Activated CD8-positive, alpha-beta memory T cell treated with anti-CD3 and anti-CD28 coated beads, Interleukin-2, amount 10 ng/mL, durations not matched to agents 7 days and 5 days (primary cell): ENCODE results near the gene RNF152. TPM values are rescaled to one million over a fixed set of nuclear protein-coding genes. Genes with fewer than 3 reads are reported as not detected.

ENCODE experiments used
- ATAC-seq: fragments of 150-1000 bp; cut with Tn5 transposase; one replicate; pipeline ENCODE4 v1.10.0; 2021; ENCODE audit warnings: moderate library complexity
- CTCF ChIA-PET: fragments of 350-600 bp; sonication (Branson Sonifier 250); formaldehyde crosslinking; loops from one replicate; lab custom pipeline; 2021; ENCODE audit warnings: antibody characterized with exemption; lab: Charles Lee
- DNase-seq: peaks from one replicate; pipeline ENCODE4 v3.0.0-alpha.2; 2020
- H3K27ac Mint-ChIP-seq: one replicate; pipeline ENCODE4 v1.8.0; 2021; ENCODE audit warnings: mild to moderate bottlenecking, mixed read lengths
- H3K27me3 Mint-ChIP-seq: one replicate; pipeline ENCODE4 v1.8.0; 2021; ENCODE audit warnings: mixed read lengths
- H3K36me3 Mint-ChIP-seq: one replicate; pipeline ENCODE4 v1.8.0; 2021; ENCODE audit warnings: mild to moderate bottlenecking, mixed read lengths
- H3K4me1 Mint-ChIP-seq: one replicate; pipeline ENCODE4 v1.8.0; 2021; ENCODE audit warnings: mixed read lengths
- H3K4me3 Mint-ChIP-seq: one replicate; pipeline ENCODE4 v1.8.0; 2021; ENCODE audit warnings: mild to moderate bottlenecking, moderate library complexity, mixed read lengths
- H3K9me3 Mint-ChIP-seq: one replicate; pipeline ENCODE4 v1.8.0; 2022; ENCODE audit warnings: low read depth, mixed read lengths
- total RNA-seq, 2 experiments: library from RNA; stranded (reverse); gene quantifications; one replicate each; pipeline ENCODE4 v1.2.3, GENCODE V29; 2021

The RNF152 gene
- total RNA-seq, 2 experiments from 2014 or later = 0.09 TPM; not detected in 1

DNA sequence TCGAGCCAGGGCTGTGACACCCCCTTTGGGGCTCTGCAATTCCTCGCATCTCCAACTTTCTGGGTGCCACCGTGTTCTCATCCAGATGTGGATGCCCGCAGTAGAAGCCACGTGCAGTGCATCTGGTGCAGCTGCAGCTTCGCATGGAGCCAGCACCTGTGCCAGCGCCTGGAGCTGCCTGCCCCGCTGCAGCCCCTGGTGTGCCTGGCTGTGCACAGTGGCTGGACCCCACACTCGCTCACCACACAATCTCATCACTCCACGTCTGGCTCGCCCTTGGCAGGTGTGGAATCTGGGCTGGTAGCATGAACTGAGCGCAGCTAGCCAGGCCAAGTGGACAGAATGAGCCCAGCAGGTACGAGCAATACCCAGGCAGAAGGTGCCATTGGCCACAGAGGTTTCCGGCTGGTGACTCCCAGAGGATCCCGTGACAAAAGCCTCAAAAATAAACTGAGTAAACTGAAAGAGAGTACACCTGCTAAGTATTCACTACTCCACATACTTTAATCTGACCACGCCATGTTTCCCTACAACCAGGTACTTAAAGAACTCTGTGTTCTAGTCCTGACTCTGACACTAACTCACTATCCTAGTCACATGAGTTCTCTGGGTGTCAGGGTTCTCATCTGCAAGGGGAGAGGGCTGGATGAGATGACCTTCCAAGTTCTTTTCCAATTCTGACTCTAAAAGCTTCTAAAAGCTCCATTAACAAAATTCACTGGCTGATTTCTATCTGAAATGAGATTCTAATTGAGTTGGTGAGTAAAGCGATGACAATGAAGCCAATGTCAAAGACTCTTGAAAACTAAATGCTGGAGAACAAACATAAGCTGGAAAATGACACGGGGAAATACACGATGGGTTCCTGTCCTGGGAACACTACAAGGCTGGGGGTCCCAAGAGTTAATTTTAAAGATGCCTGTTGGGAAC, 37.1 kb downstream of the RNF152 start:
- Mint-ChIP-seq H3K4me3 (no peak overlapping the region), H3K27me3 (peaks cover 10% of the 10 kb centered on the region), H3K4me1 (no peaks in the 10 kb centered on the region), H3K9me3 (no peaks in the 10 kb centered on the region), H3K36me3 (no peaks in the 10 kb centered on the region), H3K27ac (no peak overlapping the region)
- no peak for ATAC-seq
- DNase-seq = no peak
- CTCF ChIA-PET = no interaction called here

DNA sequence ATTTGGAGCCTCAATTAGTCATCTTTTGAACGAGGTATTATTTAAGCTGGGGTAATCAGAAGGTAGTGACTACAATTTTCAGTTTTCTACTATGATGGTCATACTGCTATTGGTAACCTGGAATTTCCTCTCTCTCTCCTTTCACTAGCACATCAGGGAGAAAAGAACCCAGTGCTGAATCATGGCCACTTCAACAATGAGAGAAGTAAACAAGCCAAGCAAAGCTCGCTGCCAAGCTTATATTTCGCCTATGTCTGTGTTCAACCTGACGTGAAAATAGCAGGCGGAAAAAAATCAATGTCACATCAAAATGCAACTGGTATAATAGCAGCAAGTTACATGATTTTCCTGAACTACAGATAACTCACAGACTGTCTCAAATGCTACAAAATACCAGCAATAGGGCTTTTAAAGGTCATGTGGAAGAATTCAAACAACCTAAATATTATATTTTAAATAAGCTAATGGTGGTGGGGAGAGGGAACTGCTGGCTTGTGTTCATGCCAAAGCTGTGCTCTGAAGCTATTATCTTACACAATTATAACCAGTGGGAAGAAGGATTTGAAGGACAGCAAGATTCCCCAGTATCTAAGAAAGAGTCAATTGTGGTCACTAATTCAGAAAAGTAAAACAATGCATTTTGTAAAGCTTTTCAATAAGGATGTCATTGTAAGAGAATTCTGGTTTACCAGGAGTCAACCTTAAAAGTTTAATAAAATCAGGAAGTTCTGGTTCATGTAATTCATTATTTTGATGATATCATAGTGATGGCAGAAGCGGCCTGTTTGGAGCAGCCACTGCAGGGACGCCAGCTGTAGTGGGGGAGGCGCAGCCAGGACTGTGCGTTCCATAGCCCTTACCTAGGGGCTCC, 38.0 kb downstream of the RNF152 start:
- no peak overlapping the region for H3K4me3 Mint-ChIP-seq
- no peak overlapping the region for H3K27ac Mint-ChIP-seq
- CTCF ChIA-PET = interaction anchor here (0.5 kb wide), 1 partner anchor 144 kb away, joined by 3 read pairs; no protein-coding TSS in a partner anchor
- no peaks in the 10 kb centered on the region for H3K9me3 Mint-ChIP-seq
- DNase-seq (no peak), ATAC-seq (no peak)
- H3K4me1 Mint-ChIP-seq = no peaks in the 10 kb centered on the region
- peaks cover 16% of the 10 kb centered on the region for H3K27me3 Mint-ChIP-seq
- no peaks in the 10 kb centered on the region for H3K36me3 Mint-ChIP-seq

DNA sequence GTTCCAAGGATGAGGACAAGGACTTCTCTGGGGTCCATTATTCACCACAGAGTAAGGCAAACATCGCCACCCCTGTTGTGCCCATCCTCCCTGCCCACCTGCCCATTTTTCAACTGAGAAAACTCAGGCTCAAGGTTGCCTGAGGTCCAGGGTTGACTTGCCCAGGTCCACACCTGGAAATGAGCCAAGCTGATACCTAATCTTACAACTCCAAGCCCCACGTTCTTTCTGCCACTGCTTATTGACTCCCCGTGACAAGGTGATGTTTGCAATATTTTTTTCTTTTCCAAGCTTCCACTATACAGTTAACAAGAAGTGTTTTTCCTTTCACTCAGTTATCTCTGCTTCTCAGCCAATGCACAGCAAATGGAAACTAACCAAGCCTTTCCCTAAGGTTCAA, 39.0 kb downstream of the RNF152 start:
- H3K27ac Mint-ChIP-seq = no peak overlapping the region
- no peak for DNase-seq
- no peaks in the 10 kb centered on the region for H3K36me3 Mint-ChIP-seq
- no peak for ATAC-seq
- no peak overlapping the region for H3K4me3 Mint-ChIP-seq
- H3K9me3 Mint-ChIP-seq = no peaks in the 10 kb centered on the region
- H3K27me3 Mint-ChIP-seq = peaks cover 18% of the 10 kb centered on the region
- H3K4me1 Mint-ChIP-seq = no peaks in the 10 kb centered on the region
- CTCF ChIA-PET = interaction anchor here (0.7 kb wide), 1 partner anchor 193 kb away, joined by 3 read pairs; no protein-coding TSS in a partner anchor

GRCh38 chr18:61852496-61852895, 40.3 kb downstream of the RNF152 start:
- CTCF ChIA-PET = no interaction called here

DNA sequence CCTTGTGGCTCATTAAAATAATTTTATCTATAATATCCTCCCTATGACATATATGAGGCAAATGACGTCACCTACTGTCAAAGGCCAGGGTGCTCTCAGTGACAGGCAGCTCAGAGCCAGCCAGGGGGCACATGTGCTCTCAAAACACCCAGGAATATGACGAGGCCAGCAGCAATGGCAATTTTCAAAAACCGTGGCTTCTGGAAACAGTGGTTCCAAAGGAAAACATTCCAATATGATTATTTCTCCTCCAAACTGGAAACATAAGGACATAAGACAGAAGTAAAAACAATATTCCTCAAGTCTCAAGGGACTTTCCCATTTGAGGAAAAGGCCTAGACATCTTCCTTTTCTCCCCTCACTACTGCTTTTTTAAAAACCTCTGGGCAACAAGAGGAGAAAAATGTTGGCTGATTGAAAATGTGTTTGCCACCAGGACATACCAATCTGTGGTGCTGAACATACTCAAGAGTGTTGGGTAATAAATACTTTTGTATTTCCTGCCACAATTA, 40.8 kb downstream of the RNF152 start:
- CTCF ChIA-PET = no interaction called here
- Mint-ChIP-seq H3K27me3 (peaks cover 25% of the 10 kb centered on the region), H3K27ac (no peak overlapping the region), H3K9me3 (no peaks in the 10 kb centered on the region), H3K4me1 (peaks cover 2% of the 10 kb centered on the region), H3K36me3 (no peaks in the 10 kb centered on the region), H3K4me3 (no peak overlapping the region)
- ATAC-seq = no peak
- DNase-seq = no peak

More at GRCh38 chr18:61852496-61852895, 40.3 kb downstream of the RNF152 start:
- Mint-ChIP-seq H3K4me1 (peaks cover 2% of the 10 kb centered on the region), H3K36me3 (no peaks in the 10 kb centered on the region), H3K27me3 (peaks cover 23% of the 10 kb centered on the region), H3K27ac (no peak overlapping the region), H3K4me3 (no peak overlapping the region), H3K9me3 (no peaks in the 10 kb centered on the region)
- ATAC-seq (no peak), DNase-seq (no peak)

- no peak for ATAC-seq
- Mint-ChIP-seq H3K9me3 (no peaks in the 10 kb centered on the region), H3K4me3 (no peak overlapping the region), H3K36me3 (no peaks in the 10 kb centered on the region), H3K4me1 (peaks cover 2% of the 10 kb centered on the region), H3K27ac (no peak overlapping the region), H3K27me3 (peaks cover 32% of the 10 kb centered on the region)
- DNase-seq = no peak
- CTCF ChIA-PET = no interaction called here
Measured at GRCh38 chr18:61851279-61851678, 41.5 kb downstream of the RNF152 start.

- H3K36me3 Mint-ChIP-seq = no peaks in the 10 kb centered on the region
- CTCF ChIA-PET = no interaction called here
- H3K4me1 Mint-ChIP-seq = peaks cover 2% of the 10 kb centered on the region
- no peak overlapping the region for H3K27ac Mint-ChIP-seq
- peaks cover 36% of the 10 kb centered on the region for H3K27me3 Mint-ChIP-seq
- DNase-seq (no peak), ATAC-seq (no peak)
- H3K4me3 Mint-ChIP-seq = no peak overlapping the region
- H3K9me3 Mint-ChIP-seq = no peaks in the 10 kb centered on the region
Measured at GRCh38 chr18:61850756-61851155, 42.1 kb downstream of the RNF152 start.

GRCh38 chr18:61847164-61847791, 45.5 kb downstream of the RNF152 start:
- ATAC-seq (no peak), DNase-seq (no peak)
- no peaks in the 10 kb centered on the region for H3K9me3 Mint-ChIP-seq
- H3K27ac Mint-ChIP-seq = no peak overlapping the region
- no peaks in the 10 kb centered on the region for H3K36me3 Mint-ChIP-seq
- CTCF ChIA-PET = interaction anchor here (1.7 kb wide), 1 partner anchor 13 kb away, joined by 5 read pairs; no protein-coding TSS in a partner anchor
- no peak overlapping the region for H3K4me3 Mint-ChIP-seq
- H3K4me1 Mint-ChIP-seq = peaks cover 2% of the 10 kb centered on the region
- peaks cover 34% of the 10 kb centered on the region for H3K27me3 Mint-ChIP-seq

GRCh38 chr18:61845197-61845596, 47.6 kb downstream of the RNF152 start:
- Mint-ChIP-seq H3K4me1 (peaks cover 2% of the 10 kb centered on the region), H3K27me3 (peaks cover 28% of the 10 kb centered on the region), H3K9me3 (no peaks in the 10 kb centered on the region), H3K27ac (no peak overlapping the region), H3K4me3 (no peak overlapping the region), H3K36me3 (no peaks in the 10 kb centered on the region)
- no peak for DNase-seq
- ATAC-seq = no peak
- CTCF ChIA-PET = no interaction called here

DNA sequence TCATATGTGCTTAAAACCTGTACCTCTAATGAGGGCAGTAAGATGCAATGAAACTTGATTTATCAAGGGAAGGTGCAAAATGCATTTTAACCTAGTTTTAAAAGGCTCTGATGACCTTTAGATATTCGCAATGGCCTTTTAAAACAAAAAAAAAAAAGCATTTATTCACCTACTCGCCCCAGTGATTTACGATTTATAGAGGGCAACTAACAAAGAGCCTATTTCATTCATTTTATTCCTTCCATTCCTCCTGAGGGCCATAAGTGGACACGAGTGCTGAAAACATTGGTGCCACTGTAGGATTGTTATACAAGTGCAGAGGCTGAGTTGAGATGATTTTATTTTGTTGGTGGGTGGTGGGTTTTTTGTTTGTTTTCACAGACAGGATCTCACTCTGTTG, 48.1 kb downstream of the RNF152 start:
- peaks cover 2% of the 10 kb centered on the region for H3K4me1 Mint-ChIP-seq
- H3K27me3 Mint-ChIP-seq = peaks cover 24% of the 10 kb centered on the region
- ATAC-seq (no peak), DNase-seq (no peak)
- no peaks in the 10 kb centered on the region for H3K9me3 Mint-ChIP-seq
- H3K27ac Mint-ChIP-seq = no peak overlapping the region
- CTCF ChIA-PET = no interaction called here
- no peak overlapping the region for H3K4me3 Mint-ChIP-seq
- H3K36me3 Mint-ChIP-seq = no peaks in the 10 kb centered on the region

GRCh38 chr18:61842146-61842545, 50.7 kb downstream of the RNF152 start:
- DNase-seq (no peak), ATAC-seq (no peak)
- no peaks in the 10 kb centered on the region for H3K36me3 Mint-ChIP-seq
- no peaks in the 10 kb centered on the region for H3K9me3 Mint-ChIP-seq
- H3K4me3 Mint-ChIP-seq = no peak overlapping the region
- no peak overlapping the region for H3K27ac Mint-ChIP-seq
- H3K27me3 Mint-ChIP-seq = peaks cover 16% of the 10 kb centered on the region
- no peaks in the 10 kb centered on the region for H3K4me1 Mint-ChIP-seq
- CTCF ChIA-PET = no interaction called here

DNA sequence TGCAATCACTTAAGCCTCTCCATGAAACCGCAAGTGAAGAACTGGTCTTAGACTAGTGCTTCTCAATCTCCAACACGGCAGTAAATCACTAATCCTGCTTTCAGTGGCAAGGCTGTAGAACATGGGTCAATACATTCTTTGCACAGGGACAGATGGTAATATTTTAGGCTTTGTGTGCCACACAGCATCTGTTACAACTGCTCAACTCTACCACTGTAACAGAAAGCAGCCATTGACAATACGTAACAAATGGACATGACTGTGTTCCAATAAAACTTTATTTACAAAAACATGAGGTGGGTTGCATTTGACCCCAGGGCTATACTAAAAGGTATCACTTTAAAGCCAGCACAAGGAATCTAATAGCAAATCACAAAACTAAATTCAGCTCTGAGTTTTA, 51.1 kb downstream of the RNF152 start:
- CTCF ChIA-PET = no interaction called here
- Mint-ChIP-seq H3K27me3 (peaks cover 13% of the 10 kb centered on the region), H3K4me1 (no peaks in the 10 kb centered on the region), H3K4me3 (no peak overlapping the region), H3K27ac (no peak overlapping the region), H3K9me3 (no peaks in the 10 kb centered on the region), H3K36me3 (no peaks in the 10 kb centered on the region)
- no peak for DNase-seq
- ATAC-seq = no peak

DNA sequence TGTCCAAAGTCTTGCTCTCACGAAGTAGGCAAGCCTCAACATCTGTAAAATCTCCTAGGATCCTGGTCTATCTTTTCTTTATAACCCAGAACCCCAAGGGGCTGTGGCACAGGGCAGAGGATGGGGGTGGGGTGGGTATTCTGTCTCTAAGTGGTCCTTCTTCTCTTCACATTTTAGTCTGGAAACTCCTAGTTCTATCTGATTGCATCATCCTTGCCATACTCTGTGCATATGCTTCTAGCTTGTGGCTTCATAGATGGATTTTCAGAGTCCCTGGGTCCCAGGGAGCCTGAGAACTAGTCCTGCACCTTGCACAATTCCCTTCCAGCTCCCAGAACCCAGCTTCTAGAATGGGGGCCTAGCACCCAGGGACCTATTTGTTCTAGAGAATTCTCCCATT, 52.5 kb downstream of the RNF152 start:
- CTCF ChIA-PET = no interaction called here
- ATAC-seq (no peak), DNase-seq (no peak)
- no peak overlapping the region for H3K4me3 Mint-ChIP-seq
- H3K4me1 Mint-ChIP-seq = no peaks in the 10 kb centered on the region
- no peaks in the 10 kb centered on the region for H3K9me3 Mint-ChIP-seq
- H3K36me3 Mint-ChIP-seq = no peaks in the 10 kb centered on the region
- H3K27me3 Mint-ChIP-seq = peaks cover 5% of the 10 kb centered on the region
- no peak overlapping the region for H3K27ac Mint-ChIP-seq
